Measurements from ENCODE around the gene JUP. TPM values are rescaled to one million over a fixed set of nuclear protein-coding genes. Genes with fewer than 3 reads are reported as not detected.

JUP gene
- total RNA-seq, 1 donor from 2014 or later = 330 TPM

DNA sequence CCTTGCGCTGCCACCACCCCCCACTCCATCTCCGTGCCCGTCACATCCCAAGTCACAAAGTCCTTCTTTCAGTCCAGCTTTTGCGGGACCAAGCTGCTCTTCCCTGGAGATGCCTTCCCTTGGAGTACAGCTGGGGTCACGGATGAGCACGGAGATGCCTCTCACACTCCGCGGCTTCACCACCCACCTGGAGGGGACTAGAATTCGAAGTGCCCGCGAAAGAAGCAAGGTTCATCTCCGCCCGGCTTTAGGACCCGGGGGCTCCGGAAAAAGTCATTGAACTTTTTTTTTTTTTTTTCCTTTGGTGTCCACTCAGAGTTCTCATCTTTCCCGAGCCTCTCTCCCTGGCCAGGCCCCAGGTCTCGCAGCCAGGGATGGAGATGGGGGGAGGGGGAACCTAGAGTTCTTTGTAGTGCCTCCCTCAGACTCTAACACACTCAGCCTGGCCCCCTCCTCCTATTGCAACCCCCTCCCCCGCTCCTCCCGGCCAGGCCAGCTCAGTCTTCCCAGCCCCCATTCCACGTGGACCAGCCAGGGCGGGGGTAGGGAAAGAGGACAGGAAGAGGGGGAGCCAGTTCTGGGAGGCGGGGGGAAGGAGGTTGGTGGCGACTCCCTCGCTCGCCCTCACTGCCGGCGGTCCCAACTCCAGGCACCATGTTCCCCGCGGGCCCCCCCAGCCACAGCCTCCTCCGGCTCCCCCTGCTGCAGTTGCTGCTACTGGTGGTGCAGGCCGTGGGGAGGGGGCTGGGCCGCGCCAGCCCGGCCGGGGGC is 26.1 kb upstream of the JUP start, which contains the start of gene FKBP10:
FKBP10 (plus strand) TSS at position 624 of the 771 bp plus-strand sequence; CDS start at position 655, 31 bp downstream.
- TF ChIP-seq, protein P1, sequence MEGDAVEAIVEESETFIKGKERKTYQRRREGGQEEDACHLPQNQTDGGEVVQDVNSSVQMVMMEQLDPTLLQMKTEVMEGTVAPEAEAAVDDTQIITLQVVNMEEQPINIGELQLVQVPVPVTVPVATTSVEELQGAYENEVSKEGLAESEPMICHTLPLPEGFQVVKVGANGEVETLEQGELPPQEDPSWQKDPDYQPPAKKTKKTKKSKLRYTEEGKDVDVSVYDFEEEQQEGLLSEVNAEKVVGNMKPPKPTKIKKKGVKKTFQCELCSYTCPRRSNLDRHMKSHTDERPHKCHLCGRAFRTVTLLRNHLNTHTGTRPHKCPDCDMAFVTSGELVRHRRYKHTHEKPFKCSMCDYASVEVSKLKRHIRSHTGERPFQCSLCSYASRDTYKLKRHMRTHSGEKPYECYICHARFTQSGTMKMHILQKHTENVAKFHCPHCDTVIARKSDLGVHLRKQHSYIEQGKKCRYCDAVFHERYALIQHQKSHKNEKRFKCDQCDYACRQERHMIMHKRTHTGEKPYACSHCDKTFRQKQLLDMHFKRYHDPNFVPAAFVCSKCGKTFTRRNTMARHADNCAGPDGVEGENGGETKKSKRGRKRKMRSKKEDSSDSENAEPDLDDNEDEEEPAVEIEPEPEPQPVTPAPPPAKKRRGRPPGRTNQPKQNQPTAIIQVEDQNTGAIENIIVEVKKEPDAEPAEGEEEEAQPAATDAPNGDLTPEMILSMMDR (IDR thresholded peaks at IDR 0.05; ENCODE audit: unreplicated experiment) = no peak
- Mint-ChIP-seq H3K4me1 (ENCODE audit: unreplicated experiment) (peaks cover 16% of the 10 kb centered on the region), H3K9me3 (ENCODE audit: unreplicated experiment) (no peaks in the 10 kb centered on the region), H3K27ac (ENCODE audit: unreplicated experiment) (peak within 1 kb of the TSS; percentile 27), H3K4me3 (ENCODE audit: unreplicated experiment) (peak within 1 kb of the TSS; percentile 95), H3K36me3 (ENCODE audit: low read depth, unreplicated experiment) (peaks cover 10% of the 10 kb centered on the region), H3K27me3 (ENCODE audit: unreplicated experiment) (peaks cover 11% of the 10 kb centered on the region)
- DNase-seq (ENCODE audit: low spot score) = peak; percentile 77

DNA sequence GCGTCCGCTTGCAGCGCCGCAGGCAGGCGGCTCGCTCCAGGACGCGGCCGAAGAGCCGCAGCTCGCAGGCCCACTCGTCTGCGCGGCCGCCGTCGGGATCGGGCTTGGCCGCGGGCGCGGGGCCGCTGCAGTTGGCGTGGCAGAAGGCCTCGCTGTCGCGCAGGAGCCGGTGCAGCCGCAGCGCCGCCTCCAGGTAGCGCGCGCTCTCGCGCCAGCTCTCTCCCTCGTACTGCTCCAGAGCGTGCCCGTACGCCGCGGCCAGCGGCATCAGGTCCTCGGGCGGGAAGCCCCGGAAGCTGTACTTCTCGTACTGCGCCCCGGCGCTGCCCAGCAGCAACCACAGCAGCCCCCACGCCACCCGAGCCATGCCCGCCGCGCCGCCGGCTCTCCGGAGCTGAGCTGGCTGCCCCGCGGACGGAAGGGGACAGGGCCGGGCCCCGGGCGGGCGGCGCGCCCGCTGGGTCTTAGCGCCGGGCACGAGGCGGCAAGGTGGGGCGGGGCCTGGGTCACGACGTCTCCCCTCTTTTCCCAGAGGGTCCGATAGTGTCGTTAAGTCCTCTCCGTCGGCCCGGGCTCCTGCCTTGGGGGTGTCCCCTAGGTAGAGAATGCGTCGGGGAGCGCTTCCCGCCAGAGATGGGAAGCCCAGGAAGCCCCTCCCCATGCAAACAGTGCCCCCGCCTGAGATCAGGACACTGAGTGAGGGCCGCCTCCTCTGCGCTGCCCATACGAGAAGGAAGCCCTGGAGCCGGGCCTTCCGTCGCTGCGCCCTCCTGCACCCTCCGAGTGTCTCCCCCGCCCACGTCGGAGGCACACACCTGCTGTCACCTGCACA is 25.3 kb upstream of the JUP start, which contains the start of gene P3H4:
P3H4 (minus strand) TSS at position 401 of the 832 bp plus-strand sequence; CDS start at position 367, 34 bp downstream.
- Mint-ChIP-seq H3K4me1 (ENCODE audit: unreplicated experiment) (peaks cover 16% of the 10 kb centered on the region), H3K36me3 (ENCODE audit: low read depth, unreplicated experiment) (peaks cover 10% of the 10 kb centered on the region), H3K27ac (ENCODE audit: unreplicated experiment) (peak within 1 kb of the TSS; percentile 27), H3K4me3 (ENCODE audit: unreplicated experiment) (peak within 1 kb of the TSS; percentile 95), H3K9me3 (ENCODE audit: unreplicated experiment) (no peaks in the 10 kb centered on the region), H3K27me3 (ENCODE audit: unreplicated experiment) (peaks cover 11% of the 10 kb centered on the region)
- DNase-seq (ENCODE audit: low spot score) = peak; percentile 76
- TF ChIP-seq, protein P1 (IDR thresholded peaks at IDR 0.05; ENCODE audit: unreplicated experiment) = peak; percentile 43

DNA sequence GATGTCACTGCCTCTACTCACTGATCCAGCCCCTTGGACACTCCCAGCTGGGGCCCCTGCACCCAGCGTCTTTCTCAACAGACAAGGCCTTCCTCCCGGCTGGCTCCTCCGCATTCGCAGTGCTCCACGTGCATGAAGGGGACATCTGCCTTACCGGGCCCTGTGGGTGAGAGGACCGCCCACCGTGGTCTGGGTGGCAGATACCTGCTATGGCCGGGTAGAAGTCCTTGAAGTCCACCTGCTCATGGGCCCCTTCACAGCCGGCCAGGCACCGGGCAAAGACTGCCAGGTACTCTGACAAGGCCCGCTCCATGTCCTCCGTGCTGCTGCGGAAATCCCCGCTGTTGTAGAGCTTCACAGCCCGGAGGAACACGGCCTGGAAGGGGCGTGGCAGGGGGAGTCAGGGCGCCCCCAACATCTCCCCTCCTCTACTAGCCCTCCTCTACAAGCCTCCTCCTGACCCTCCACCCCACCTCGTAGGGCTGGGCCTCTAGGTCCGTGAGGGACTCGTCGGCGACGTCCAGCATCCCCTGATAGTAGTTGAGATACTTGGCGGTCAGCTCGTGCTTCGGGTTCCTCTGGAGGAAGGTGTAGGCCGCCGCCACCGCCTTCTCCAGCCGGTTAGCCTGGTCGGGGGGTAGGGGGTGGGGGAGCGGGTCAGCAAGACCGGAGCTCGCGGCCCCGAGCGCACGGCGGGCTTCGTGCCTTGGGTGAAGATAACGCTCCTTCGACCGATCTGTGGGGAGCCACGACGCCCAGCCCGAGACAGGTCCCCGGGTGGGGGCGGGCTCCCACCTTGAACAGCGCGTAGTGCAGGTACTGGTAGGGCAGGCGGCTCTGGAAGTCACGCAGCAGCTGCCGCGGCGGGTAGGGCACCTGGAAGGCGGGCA is 24.4 kb upstream of the JUP start:
- peaks cover 16% of the 10 kb centered on the region for H3K4me1 Mint-ChIP-seq (ENCODE audit: unreplicated experiment)
- no peak for DNase-seq (ENCODE audit: low spot score)
- H3K27me3 Mint-ChIP-seq (ENCODE audit: unreplicated experiment) = peaks cover 11% of the 10 kb centered on the region
- no peak overlapping the region for H3K27ac Mint-ChIP-seq (ENCODE audit: unreplicated experiment)
- peaks cover 10% of the 10 kb centered on the region for H3K36me3 Mint-ChIP-seq (ENCODE audit: low read depth, unreplicated experiment)
- no peaks in the 10 kb centered on the region for H3K9me3 Mint-ChIP-seq (ENCODE audit: unreplicated experiment)
- TF ChIP-seq, protein P1 (IDR thresholded peaks at IDR 0.05; ENCODE audit: unreplicated experiment) = no peak
- peak overlapping the region; percentile 73 for H3K4me3 Mint-ChIP-seq (ENCODE audit: unreplicated experiment)

DNA sequence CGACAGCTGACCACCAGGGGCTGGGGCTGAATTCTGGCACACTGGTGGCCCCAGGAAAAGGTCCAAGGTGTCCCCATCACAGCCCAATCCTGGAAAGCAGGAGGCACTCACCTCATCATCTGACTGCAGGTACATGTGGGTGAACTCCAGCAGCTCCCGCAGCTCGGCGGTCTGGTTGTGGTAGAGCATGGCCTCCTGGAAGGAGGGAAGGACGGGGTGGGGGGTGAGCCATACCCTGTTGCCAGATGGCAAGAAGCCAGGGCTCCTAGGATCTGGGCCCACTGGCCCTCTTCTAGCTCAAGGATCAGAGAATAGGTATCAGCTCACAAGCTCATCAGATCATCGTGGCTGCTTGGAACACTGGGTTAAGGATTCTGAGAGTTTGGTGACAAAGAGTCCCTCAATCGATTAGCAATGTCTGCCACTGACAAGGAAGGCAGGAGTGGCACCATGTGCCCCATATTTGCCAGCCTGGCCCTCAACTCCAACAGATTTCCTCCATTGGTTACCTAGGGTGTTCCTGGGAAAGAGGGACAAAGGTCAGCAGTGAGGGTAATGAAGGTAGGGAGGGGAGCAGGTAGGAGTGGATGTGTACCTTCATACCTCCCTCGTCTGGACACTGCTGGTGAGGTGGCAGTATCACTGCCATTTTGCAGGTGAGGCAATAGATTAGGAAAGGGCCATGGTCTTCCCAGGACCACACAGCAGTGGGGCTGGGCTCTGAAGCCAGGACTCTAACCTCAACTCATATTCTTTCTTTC is 20.4 kb upstream of the JUP start:
- DNase-seq (ENCODE audit: low spot score) = no peak
- H3K9me3 Mint-ChIP-seq (ENCODE audit: unreplicated experiment) = no peaks in the 10 kb centered on the region
- H3K27me3 Mint-ChIP-seq (ENCODE audit: unreplicated experiment) = peaks cover 9% of the 10 kb centered on the region
- peaks cover 14% of the 10 kb centered on the region for H3K36me3 Mint-ChIP-seq (ENCODE audit: low read depth, unreplicated experiment)
- no peak overlapping the region for H3K4me3 Mint-ChIP-seq (ENCODE audit: unreplicated experiment)
- H3K4me1 Mint-ChIP-seq (ENCODE audit: unreplicated experiment) = peaks cover 8% of the 10 kb centered on the region
- TF ChIP-seq, protein P1 (IDR thresholded peaks at IDR 0.05; ENCODE audit: unreplicated experiment) = no peak
- H3K27ac Mint-ChIP-seq (ENCODE audit: unreplicated experiment) = no peak overlapping the region
